GM19240 (cell line): Measurements from ENCODE around the gene DPPA4.

Experiments
- DNase-seq: peaks from one replicate; pipeline ENCODE4 v3.0.0; 2011; ENCODE audit warnings: low spot score; ENCODE audit not compliant: insufficient read length

The DPPA4 gene

DNA sequence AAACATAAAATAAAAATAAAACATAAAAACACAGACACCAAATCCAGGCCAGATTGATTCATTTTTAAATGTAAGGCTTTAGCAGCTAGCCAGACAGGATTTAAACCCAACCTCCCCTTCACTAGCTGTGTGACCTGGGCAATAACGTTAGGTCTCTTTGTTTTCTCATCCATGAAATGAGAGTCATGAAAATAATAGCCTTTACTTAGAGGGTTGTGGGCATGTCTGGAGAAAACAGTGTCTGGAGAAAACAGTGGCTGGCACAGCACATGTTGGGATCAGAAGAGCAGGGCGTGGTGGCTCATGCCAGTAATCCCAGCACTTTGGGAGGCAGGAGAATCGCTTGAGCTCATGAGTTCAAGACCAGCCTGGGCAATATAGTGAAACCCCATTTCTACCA lies 1.9 kb upstream of the DPPA4 start:
- DNase-seq = no peak

DNA sequence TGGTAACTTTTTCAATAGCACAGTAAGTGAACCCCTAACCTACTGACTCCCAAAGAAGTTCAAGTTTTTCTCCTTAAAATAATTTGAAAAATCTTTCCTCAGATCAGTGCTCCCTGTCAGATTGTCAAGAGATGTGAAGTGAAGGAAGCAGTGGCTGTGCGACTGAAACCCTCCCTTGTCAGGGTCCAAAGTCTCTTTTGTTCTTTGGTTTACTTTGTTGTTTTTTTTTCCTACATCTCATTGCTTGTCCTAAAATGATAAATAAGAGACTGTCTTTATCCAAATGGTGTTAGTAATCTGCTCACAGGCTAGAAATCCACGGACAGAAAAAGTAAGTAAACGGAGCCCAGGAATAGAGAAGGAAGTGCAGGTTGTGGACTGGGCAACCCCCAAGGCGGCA lies 976 bp upstream of the DPPA4 start:
- DNase-seq = no peak

DNA sequence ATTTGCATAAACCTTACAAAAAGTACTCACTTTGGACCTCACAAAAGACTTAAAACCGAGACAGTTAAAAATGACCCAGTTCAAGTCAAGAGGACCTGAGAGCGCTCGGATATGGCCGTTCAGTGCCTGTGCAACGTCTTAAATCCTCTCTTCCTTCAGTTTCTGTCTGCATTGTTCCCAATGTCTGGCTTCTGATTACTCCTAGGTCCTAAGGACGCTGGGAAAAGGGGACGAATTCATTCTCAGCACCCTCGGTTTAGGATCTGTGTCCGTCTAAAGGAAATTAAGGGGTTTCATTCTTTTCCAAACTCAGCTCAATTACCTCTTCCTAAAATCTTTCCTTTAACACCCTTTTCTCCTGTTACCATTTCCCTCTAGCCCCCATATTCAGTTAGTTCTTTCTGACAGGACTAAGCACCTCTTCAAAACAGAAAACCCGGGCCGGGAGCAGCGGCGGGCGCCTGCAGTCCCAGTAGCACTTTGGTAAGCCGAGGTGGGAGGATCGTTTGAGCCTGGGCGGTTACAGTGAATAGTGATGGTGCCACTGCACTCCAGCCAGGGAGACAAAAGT lies 970 bp downstream of the DPPA4 start:
- no peak for DNase-seq

DNA sequence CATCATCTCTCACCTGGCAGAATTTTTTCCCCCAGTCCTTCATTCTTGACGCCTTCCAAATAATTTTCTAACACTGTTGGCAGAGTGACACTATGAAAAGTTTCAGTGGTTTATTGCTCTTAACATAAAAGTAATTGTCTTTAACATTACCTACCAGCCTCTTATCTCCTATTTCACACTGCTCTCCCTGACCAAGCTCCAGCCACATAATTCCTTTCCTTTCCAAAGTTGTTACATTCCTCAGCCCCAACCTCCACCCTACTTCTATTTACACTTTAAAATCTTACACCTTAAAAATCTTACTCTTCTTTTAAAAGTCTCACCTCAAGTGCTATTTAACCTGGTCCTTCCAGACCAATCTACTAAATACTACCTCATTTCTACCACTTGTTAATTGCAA lies 2.8 kb downstream of the DPPA4 start:
- DNase-seq = no peak

DNA sequence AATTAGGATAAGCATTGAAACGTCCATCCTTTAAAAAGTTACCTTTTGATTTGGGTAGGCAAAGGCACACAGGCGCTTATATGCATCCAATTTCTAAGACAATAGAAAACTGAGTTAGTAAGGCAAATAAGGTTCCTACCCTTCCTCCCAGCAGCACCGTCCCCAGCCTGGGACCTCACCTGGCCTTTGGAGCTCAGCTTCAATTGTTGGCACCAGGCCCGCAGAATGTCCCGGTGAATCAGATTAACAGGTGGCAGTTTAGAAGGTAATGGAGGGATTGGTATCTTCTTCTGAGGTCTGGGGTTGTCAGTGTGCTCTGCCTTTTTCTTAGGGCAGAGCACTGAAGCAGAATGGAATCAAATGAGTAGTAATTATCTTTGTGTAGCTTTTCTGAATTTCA lies 5.7 kb downstream of the DPPA4 start:
- DNase-seq = no peak

DNA sequence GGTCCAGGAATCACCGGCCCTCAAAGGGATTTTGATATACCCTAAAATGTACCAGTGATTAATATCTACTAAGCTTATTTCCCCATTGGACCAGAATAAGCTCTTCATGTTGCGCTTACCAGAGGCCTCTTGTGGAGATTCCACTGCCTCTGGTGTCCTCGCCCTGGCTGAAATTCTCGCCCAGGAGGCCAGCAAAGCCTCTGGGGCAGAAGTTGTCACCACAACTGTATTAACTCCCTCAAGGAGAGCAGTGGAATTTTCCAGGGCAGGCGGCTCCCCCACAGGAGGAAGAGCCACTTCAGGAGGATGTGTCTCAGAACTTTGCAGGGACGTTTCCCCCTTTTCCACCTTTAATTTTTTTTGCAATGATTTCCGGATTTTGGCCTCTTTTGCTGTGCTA lies 6.9 kb downstream of the DPPA4 start:
- no peak for DNase-seq

DNA sequence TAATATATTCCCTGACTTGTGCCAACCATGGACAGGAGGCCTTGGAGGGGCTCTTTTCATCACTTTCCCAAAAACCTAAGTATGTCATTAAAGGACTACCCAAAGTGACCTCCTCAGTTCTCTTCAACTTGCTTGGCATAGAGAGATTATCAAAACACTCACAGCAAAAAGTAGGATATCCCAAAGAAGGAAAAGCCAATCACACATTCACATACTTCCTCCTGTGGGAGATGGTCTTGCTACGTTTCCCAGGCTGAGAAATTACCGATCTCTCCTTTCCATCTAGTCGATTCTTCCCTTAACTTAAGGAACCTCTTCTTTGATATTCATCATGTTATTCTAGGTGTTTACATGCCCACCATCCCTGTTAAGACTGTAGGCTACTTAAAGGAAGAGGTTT lies 9.1 kb downstream of the DPPA4 start:
- DNase-seq = no peak

DNA sequence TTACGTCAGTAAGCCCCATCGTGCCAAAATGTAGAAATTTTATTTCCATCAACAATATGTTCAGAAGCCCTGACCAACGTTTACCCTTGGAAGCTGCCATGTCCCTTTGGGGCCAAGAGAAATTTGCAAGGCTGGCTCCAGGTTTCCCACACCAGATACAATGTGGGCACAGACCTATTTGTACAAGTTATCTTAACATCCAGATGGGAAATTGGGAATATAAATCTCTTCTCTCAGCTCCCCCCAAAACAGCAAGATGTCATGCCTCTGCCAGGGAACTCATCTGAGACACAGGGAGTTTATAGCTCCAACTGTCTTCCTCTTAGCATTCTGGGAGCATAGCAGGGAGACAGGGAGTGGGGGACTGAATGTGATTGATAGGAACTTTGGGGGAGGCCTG lies 11.7 kb downstream of the DPPA4 start:
- DNase-seq = no peak

DNA sequence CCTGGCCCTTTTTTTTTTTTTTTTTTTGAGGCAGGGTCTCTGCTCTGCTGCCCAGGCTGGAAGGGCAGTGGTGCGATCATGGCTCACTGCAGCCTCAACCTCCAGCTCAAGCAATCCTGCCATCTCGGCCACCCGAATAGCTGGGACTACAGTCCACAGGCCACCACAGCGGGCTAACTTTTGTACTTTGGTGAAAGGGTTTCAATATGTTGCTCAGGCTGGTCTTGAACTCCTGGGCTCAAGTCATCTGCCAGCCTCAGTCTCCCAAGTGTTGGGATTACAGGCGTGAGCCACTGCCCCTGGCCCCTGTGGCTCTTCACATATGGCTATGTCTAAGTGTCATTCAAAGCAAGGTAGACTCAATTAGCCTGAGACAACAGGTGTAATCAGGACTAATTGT lies 12.2 kb downstream of the DPPA4 start:
- DNase-seq = no peak

DNA sequence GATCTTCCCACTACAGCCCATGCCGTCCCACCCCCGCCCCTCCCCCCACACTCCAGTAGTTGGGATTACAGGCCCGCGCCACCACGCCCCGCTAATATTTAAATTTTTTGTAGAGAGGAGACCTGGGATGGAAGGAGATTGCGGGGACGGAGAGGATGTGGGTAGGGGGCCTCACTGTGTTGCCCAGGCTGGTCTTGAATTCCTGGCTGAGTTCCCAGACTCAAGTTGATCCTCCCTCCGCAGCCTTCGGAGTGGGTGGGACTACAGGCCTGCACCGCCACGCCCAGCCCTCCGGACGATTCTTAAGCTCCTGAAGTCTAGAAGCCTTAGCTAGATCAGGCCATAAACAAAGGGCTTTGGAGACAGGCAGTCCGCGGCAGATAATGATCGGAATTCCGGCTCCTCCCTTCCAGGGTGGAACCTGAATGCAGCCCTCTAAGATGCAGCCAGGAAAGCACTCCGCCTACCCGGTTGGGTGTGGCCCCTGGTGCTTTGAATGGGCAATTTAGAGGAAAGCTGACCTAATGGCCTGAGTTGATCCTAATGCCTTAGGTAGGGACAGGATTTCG lies 21.1 kb downstream of the DPPA4 start, which contains the start of gene DPPA2:
Gene DPPA2, minus strand, starts transcription at position 356 of the 569 bp plus-strand sequence. CDS start 1,975 bp downstream, outside the sequence.
- no peak for DNase-seq

DNA sequence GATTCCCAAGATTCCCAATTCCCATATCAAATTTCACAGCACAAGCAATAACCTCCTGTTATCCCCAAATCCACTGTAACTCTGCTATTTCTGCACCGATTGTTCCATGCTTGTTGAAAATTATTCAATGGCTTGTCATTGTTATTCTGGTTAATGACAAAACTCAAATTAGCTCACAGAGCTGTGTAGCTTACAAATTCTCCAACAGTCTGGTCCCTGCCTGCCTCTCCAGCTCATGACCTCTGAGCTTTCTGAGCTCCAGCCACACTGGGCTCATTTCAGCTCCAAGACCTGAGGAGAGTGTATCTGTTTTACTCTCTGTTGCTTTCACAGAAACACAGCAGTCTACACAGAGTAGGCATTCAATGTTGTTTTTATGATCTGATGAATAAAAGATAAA lies 24.3 kb downstream of the DPPA4 start:
- DNase-seq = no peak

DNA sequence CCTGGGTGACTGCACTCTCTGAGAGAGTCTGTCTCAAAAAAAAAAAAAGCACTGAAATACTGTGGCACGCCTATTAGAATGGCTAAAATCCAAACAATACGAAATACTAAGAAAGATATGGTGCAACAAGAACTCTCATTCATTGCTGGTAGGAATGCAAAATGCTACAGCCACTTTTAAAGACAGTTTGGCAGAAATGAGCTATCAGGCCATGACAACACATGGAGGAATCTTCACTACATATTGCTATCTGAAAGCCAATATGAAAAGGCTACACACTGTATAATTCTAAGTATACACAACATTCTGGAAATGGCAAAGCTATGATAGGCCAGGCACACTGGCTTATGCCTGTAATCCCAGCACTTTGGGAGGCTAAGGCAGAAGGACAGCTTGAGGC lies 39.9 kb downstream of the DPPA4 start:
- no peak for DNase-seq

DNA sequence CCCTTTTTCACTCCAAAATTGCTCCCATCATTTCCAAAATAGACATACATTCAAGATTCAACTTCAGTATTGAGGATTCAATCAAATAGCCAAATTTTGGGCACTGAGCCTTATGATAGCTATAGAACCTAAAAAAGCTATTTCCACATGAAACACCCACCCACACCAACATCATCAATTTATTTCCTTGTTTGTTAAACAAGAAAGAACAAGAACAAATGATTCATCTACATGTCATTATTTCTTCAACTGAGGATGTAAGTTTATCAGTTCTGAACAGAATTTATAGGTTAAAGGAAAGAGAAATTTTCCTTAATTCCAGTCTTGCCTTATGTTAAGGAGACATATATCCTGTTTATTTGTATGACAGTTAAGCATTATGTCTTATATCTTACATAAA lies 53.3 kb downstream of the DPPA4 start:
- no peak for DNase-seq

DNA sequence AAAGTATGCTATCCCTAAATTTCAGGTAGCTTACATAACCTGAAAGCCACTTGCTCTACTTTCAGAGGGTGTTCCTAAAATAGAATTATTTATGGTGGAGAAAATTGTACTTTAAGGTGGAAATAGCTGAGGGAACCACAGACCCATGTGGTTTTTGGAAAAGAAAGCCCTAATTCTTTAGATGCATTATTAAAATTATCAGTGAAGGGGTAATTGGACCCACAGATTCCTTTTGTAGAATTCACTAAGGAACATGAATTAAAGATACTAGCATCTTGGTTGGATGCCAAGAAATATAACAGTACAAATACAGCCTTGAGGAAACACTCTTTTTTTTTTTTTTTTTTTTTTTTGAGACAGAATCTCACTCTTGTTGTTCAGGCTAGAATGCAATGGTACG lies 58.8 kb downstream of the DPPA4 start:
- DNase-seq = no peak

DNA sequence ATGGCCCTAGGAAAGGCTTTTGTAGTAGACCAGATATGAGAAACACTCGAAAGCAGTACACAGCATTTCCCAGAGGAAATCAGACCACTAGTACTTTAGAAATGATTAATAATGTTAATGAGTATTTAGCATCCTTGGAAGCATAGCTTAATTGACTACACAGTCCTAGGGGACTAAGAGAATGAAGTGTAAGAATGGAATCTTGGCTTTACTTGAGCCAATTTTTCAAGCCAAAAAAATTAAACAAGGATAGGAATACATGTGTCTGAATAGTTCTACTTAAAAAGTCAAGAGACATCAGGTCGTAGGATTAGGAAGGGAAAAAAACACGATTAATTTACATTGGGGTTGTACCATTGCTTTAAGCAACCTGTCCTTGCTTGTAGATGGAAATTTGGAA lies 59.2 kb downstream of the DPPA4 start:
- no peak for DNase-seq
